DMS53 treated with DMSO at 0.1 percent for 48 hours (cell line): Measurements from ENCODE around the gene BTG4.

Source experiments
- DNase-seq: peaks from one replicate; lab custom pipeline; 2025; ENCODE audit not compliant: unreplicated experiment; lab: John Stamatoyannopoulos, UW

BTG4 gene

DNA sequence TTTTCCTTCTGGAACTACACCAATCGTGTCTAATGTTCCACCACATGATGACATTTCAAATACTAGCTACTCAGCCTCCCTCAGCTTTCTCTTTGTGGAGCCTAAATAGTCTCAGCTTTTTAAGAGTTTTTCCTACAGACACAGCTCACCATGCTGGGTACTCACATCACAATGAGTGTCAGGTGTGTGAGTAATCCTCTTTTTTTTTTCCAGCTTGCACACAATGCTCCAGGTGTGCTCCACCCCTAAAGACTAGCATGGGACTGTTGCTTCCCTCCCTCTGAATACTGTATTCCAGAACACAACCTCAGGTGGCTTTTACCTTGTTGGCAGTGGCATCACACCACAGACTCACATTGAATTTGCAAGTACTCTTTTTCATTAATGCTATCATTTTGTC, 11.7 kb downstream of the BTG4 start:
- DNase-seq = no peak

DNA sequence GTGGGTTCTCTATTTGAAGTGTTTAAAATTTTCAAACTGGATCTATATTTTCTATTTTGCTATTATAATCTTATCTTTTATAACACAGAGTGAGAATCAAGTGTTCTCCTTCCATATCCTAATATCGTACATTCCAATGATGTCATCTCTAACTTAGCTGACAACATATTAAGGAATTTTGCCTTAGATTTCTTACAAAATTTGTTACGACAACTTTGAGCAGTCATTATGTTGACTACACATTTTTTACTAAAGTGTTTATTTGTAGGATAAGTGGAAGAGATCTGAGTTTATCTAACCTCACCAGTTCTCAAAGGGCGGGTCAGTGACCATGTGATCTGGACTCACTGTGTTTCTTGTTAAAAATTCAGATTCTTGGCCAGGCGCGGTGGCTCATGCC, 12.7 kb downstream of the BTG4 start:
- no peak for DNase-seq

GRCh38 chr11:111494040-111494439, 18.1 kb downstream of the BTG4 start:
- no peak for DNase-seq

- DNase-seq = no peak
These were observed 21.7 kb downstream of the BTG4 start for GRCh38 chr11:111490496-111490895.

DNA sequence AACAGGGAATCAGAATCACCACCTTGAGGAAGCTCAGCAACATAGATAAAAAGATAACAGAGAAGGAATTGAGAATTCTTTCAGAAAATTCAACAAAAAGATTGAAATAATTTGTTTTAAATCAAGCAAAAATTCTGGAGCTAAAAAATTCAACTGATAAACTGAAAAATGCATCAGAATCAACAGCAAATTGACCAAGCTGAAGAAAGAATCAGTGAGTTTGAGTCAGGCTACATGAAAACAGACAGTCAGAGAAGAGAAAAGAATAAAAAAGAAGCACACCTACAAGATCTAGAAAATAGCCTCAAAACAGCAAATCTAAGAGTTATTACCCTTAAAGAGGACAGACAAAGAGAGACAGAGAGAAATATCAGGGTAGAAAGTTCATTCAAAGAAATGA, 28.8 kb downstream of the BTG4 start:
- DNase-seq = no peak

GRCh38 chr11:111479666-111480065, 32.5 kb downstream of the BTG4 start:
- no peak for DNase-seq

DNA sequence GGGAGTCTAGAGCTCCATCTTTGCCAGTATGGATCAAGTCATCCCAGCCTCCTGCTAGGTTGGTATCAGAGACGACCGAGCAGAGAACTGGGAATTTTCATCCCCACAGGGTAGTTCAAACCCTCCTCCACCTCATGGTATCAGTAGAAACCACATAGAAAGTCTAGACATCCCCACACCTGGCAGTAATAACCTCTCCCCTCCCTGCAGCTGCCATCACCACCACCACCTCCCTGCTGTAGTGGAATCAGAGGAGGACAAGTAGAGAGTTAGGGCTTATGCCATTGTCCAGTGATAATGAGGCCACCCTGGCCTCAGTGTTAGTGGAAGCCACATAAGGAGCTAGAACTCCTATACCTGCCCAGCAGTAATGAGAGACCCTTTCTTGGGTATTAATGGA, 34.3 kb downstream of the BTG4 start:
- DNase-seq = no peak

GRCh38 chr11:111476956-111477355, 35.2 kb downstream of the BTG4 start:
- no peak for DNase-seq

GRCh38 chr11:111476366-111476765, 35.8 kb downstream of the BTG4 start:
- no peak for DNase-seq

GRCh38 chr11:111474432-111474831, 37.8 kb downstream of the BTG4 start:
- no peak for DNase-seq

DNA sequence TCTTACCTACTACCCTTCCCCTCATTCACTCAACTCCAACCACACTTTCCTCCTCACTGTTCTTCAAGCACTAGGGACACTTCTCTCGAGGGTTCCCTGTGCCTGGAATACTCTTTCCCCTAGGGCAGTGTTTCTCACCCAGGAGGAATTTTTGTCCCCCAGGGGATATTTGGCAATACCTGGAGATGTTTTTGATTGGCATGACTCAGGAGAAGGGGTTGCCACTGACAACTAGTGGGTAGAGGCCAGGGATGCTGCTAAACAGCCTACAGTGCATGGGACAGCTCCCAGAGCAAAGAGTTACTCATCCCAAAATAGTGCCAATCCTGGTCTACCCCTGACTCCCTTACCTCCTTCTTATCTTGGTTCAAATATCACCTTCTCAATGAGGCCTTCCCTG, 40.0 kb downstream of the BTG4 start:
- no peak for DNase-seq

GRCh38 chr11:111469200-111469599, 43.0 kb downstream of the BTG4 start:
- no peak for DNase-seq

DNA sequence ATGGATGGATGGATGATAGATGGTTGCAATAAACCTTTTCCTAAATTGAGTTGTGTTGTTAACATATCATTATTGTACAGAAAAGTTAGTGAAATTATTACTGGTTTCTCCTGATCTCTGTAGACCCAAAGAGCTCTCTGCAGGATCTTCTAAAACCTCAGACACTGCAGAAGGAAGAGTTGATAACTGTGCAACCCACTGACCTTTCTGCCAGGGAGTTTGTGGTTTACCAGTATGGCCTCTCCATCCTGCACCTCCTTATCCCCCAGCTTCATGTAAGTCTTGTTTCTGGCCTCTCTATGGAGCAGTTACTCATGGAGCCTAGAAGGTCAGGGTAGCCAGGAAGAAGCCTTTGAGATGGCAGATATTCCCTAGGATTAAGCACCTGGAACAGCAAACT, 45.6 kb downstream of the BTG4 start:
- no peak for DNase-seq

DNA sequence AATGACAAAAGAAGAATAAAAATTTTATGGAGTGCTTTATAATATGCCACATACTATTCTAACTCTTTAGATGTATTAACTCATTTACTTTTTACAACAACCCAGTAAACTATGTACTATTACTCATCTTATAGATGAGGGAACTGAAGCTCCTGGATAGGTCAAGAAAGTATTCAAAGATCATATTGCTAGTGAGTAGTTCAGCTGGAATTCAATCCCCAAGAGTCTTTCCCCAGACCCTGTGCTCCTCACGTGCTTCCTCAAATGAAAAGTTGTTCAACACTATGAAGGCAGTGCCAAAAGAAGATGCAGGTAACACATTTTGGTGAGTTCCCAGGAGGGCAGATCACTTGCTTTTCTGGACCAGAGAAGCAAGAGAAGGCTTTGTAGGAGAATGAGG, 46.8 kb downstream of the BTG4 start:
- DNase-seq = no peak

DNA sequence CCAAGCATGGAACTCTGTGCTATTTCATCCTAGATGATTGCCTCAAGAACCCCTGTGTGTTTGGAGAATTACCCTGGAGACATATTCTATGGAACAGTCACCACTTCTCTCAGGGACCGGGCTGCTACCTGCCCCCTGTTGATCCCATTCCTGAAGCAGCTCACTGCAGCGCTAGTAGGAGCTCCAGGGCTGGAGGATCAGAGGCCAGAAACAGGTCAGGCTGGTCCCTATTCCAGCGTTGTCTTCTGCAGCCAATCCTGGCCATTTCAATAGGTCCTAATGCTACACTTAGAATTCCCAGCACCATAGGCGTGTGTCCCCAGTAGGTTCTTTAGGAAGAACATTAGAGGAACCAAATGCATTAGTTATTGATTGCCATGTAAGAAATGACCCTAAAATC, 48.9 kb downstream of the BTG4 start:
- DNase-seq = no peak

DNA sequence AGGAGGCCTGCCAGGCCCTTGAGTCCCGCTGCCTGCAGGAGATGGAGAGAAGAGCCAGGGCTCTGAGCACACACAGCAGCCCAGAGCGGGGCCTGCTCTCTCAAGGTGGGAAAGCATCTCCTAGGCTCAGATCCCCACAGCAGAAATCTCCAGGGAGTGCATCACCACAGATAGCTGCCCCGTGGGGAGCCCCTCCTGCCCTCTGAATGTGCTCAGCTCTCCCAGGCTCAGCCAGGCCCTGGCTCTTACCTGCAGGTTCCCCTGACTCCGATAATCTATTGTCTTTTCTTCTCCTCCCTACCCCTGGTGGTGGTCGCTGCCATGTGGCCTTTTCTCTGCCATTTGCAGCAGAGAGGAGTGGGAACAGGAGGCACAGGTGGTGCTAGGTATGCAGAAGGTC, 49.9 kb downstream of the BTG4 start:
- DNase-seq = no peak

GRCh38 chr11:111461460-111462235, 50.5 kb downstream of the BTG4 start:
- no peak for DNase-seq

DNA sequence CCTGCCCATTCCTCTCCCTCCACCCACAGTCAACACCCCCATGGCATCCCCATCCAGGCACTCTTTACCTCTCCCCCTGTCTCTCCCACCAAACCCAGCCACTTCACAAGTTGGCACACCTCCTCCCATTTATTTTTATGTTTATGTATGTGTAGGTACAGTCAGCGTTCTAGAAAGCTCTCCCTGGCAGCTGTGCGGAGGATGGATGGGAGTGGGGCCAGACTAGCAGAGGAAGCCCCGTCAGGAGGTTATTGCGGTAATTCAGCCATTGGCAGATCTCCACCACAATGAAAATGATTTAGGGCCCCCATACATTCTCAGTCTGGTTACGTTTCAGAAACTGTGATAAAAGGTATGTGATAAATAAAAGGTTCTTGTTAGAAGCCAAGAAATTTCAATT, 51.3 kb downstream of the BTG4 start:
- DNase-seq = no peak

DNA sequence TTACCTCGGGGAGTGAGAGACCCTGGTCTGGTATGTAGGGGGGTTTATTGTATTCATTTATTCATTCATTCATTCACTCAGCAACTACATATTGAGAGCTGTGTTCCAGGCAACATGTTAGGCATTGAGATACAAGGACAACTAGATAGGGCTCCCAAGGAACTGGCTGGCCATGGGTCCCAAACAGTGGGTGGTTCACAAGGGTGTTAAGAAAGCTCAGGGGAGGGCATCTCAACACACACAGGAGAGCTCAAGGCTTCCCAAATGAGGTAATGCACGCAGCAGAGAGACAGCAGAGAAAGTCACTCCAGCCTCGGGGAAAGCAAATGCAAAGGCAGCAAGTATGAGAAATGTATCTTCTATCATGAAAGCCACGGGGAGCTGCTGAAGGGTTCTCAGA, 51.8 kb downstream of the BTG4 start:
- DNase-seq = no peak

DNA sequence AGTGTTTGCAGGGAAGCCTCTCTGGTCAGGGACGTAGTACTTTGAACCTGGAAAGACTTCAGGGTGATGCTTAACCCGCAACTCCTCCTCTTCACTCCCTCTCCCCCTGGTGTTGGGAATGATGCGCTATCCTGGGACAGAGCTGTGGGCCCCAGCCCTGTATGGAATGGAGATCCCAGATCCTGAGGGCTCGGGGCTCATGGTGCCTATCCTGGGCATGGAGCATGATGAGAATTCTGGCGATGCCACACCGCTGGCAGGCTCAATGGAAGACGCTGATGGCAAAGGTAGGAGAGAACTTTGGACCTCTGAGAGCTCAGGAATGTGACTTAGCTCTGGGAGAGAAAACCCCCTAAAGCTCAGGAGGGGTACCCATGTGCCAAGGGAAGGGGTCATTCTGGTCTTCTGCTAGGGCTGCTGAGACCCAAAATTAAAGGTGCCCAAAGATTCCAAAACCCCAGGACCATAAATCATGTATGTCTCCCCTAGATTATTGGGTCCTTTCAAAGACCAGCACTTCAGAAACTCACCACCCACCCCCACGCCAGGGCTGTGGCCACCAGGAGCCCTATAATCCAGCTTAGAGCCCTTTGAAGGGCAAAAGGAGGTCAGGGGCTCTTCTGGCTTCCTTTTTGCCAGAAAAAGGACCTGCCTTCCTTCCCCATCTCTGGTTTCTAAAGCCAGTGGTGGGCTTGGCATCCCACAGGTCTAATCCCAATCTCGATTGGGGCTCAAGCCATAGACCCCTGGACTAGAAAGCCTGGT, 52.5 kb downstream of the BTG4 start:
- no peak for DNase-seq

DNA sequence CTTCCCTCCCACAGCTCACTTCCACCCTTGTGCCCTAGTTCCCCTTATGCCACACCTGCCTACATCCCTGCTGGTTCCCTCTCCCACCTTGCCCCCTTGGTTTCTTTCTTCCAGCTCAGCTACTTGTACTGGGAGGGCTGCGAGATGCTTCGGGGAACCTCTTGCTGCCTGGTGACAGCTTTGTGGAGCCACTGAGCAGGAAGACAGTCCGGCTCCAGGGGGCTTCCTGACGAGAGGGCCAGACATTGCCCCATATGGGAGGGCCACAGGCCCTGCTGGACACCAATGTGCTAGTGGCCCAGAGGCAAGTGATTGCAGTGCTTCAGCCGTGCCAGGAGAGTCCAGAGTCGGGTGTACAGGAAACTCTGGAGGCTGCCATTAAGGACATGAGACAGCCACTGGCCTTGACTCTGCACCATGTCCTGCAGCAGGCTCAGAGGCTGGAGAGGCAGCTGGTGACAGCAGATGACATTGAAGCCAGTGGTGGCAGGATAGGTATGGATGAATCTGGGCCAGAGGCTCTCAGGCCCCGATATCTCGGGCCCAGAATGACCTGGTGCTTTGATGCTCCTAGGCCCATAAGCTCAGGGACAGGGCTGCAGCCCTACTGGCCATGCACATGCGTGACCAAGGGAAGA, 54.3 kb downstream of the BTG4 start:
- DNase-seq = no peak
